Occipital lobe (tissue), 2 donors: ENCODE measurements around the gene ZSCAN5B. TPM values are rescaled to one million over a fixed set of nuclear protein-coding genes. Genes with fewer than 3 reads are reported as not detected.

Experiments used
- DNase-seq: peaks from one replicate; lab custom pipeline; 2025; lab: John Stamatoyannopoulos, UW
- total RNA-seq: library from RNA; depleted of rRNA; stranded (reverse); fragments of >200 nt; gene quantifications from one replicate; pipeline ENCODE4 v1.2.3, GENCODE V29; 2014

ZSCAN5B gene
- total RNA-seq, 1 donor from 2014 or later, result not detected

- no peak for DNase-seq
These were observed 51.9 kb downstream of the ZSCAN5B start for GRCh38 chr19:56145698-56146097.

DNA sequence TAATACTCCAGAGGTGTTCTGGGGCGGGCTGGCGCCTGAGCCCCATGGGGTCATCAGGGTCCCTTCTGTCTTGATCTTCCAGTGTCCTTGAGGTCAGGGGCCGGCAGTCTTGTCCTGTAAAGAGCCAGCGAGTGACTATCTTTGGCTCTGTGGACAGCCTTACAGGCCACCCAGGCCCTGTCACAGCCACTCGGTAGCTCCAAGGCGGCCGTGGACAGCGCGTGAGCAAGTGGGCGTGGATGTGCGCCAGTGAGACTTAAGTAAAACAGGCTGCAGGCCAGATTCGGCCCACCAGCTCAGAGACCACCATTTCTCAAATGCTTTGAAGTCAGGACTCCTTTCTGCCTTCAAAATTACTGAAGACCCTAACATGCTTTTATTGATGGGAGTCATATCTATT lies 52.8 kb downstream of the ZSCAN5B start:
- DNase-seq, result no peak

DNA sequence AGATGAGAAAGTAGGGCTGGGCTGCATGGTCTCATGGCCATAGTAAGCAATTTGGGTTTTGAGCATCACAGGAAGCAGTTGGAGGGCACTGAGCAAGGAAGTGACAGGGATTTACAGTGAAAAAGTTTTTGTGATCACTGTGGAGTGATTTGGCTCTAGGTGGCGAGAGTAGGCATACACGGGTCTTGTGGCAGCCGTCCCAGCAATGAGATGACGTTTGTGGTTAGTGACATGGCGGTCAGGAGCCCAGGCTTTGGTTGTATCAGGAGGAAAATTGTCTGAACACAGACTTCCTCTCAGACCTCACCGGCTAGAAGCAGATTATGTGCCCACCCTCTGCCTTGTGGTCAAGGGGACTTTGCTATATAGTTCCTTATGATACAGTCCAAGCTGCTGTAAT lies 53.2 kb downstream of the ZSCAN5B start:
- no peak for DNase-seq

DNA sequence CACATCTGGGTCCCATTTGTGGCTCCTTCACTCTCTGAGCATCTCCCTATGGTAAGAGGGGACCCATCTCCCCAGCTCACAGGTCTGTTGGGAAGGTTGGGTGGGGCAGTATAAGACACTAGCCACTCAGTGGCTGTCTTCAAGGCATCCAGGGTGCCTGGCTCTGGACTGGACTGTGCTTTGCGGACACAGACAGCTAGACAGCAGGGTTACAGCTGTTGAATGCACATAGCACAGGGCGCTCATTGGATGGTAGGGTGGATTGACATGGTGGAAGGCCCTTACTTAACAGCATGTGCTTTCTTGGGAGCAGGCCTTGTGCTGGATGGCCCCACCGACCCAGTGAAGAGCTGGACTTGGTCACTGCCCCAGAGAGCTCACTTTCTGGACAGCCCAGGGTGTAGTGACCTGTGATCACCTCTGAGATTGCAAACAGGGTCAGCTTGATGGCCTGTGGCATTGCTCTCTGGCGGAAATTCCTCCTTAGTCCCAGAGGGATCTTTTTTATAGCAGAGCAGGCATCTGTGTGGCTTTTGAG lies 54.6 kb downstream of the ZSCAN5B start:
- DNase-seq, result no peak

GRCh38 chr19:56142087-56142787 lies 55.3 kb downstream of the ZSCAN5B start:
- no peak for DNase-seq

GRCh38 chr19:56141417-56141993 lies 56.1 kb downstream of the ZSCAN5B start:
- no peak for DNase-seq

DNA sequence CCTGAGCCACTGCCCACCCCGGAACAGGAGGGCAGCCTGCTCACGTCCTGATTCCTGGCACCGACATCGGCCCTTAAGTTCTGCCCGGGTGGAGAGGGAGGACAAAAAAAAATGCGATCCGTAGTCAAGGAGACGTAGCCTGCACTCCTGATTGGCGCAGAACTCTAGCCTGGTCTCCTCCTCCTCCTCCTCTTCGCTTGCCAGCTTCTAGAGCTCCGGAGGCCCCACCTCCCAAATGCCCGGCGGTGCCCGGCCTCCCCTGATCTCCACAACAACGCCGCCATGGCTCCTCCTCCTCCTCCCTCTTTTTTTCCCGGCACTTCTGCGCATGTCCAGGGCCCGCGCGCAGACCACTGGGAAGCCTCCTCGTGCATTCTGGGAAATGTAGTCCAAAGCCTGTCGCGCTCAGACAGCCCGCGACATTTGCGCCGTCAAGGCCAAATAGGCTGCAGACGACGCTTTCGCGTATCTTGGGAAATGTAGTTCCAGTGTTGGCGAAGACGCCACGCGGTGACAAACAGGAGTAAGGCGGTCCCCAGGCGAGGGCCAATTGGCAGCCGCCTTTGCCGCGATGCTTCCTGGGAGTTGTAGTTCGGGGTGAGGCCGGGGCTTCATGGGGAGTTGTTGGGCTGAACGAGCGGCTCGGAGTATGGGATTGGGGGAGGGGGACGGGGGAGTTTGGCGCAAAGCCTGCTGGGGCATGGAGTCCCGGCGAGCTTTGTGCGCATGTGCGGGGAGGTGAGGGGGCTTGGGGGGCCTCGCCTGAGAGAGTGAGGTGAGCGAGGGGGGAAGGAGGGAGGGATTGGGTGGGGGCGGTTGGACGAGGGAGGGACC lies 56.8 kb downstream of the ZSCAN5B start, which contains the start of gene ZNF444:
ZNF444 (plus strand) TSS at position 705 of the 834 bp plus-strand sequence. CDS start 5,625 bp downstream, outside the sequence.
- DNase-seq, result peak; percentile 100

- DNase-seq, result no peak
These were observed 57.6 kb downstream of the ZSCAN5B start for GRCh38 chr19:56139847-56140582.

Other genes with a start within 250 kb of the ZSCAN5B start
- not detected for gene NLRP8, start 250.0 kb downstream of the ZSCAN5B start, total RNA-seq
- gene NLRP5, start 211.0 kb downstream of the ZSCAN5B start, total RNA-seq, result not detected
- gene ZNF787, start 76.5 kb downstream of the ZSCAN5B start, total RNA-seq, result 14.3 TPM
- gene ZNF444, start 56.5 kb downstream of the ZSCAN5B start, total RNA-seq, result 11.1 TPM
- not detected for gene GALP, start 21.8 kb downstream of the ZSCAN5B start, total RNA-seq
- gene ZSCAN5C, start 4.5 kb upstream of the ZSCAN5B start, total RNA-seq, result not detected
- gene EDDM13, start 75.0 kb upstream of the ZSCAN5B start, total RNA-seq, result not detected
- gene ZSCAN5A, start 117.1 kb upstream of the ZSCAN5B start, total RNA-seq, result 4.8 TPM
- gene ZNF582, start 195.8 kb upstream of the ZSCAN5B start, total RNA-seq, result 4.8 TPM
- gene ZNF583, start 206.5 kb upstream of the ZSCAN5B start, total RNA-seq, result 54.7 TPM